ENCODE measurements around the gene GLUD1.
"Not testable (repeated sequence)": the region's sequence is repeated elsewhere in the genome, so short reads cannot be mapped to it uniquely, and the experiment has no call there.

Gene GLUD1

DNA sequence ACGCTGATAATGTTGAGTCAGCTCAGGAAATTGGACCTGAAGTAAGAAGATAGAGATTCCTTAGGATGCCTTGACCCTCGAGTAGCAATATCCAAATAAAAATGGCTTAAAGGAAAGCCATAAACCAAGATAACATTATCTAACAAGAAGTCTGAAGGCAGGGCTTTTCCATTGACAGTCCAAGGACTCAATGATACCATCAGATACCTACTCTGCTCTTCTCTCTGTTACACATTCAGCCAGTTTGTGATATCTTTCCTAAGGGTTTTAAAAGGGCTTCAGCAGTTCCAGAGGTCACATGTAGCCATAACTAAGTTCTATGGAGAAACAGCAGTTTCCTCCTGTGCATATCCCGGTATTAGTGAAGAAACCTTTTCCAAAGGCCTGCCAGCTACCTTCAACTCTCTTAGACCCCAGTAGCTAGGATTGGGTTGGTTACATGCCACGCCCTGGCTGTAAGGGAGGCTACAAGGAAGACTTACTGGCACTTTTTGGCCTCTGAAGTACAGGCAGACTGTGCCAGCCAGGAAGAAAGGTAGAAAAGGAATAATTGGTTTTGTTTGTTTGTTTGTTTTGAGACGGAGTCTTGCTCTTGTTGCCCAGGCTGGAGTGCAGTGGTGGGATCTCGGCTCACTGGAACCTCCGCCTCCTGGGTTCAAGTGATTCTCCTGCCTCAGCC, 10.9 kb upstream of the GLUD1 start:
- Histone ChIP-seq H3K4me3 (ENCODE audit: insufficient read depth in 1 of 2, low read depth in 1 of 2, low read length in 2 of 2) (no peak overlapping the region), H2BK15ac (ENCODE audit: low read depth, poor library complexity, severe bottlenecking) (no peak overlapping the region), H3K4ac (ENCODE audit: low read depth in 1 of 2, low read length in 2 of 2) (no peak overlapping the region), H2BK12ac (ENCODE audit: low read length in 2 of 2) (no peak overlapping the region), H4K91ac (ENCODE audit: low read length) (no peak overlapping the region), H3K9ac (ENCODE audit: low read length) (no peak overlapping the region), H4K8ac (ENCODE audit: low read length) (no peak overlapping the region), H3K14ac (ENCODE audit: low read length in 2 of 2) (no peak overlapping the region), H3K18ac (ENCODE audit: low read depth in 1 of 2, low read length in 2 of 2) (no peak overlapping the region), H2BK5ac (ENCODE audit: low read depth, low read length, poor library complexity, severe bottlenecking) (no peak overlapping the region), H3K27ac (ENCODE audit: low read length, poor library complexity, severe bottlenecking) (no peak overlapping the region), H2AK5ac (ENCODE audit: low read length, severe bottlenecking) (no peak overlapping the region), H3K79me1 (replicated peaks; ENCODE audit: low read length, poor library complexity, severe bottlenecking) (peaks cover 29% of the 10 kb centered on the region), H3K27me3 (ENCODE audit: control insufficient read depth in 1 of 2, insufficient read depth in 1 of 2, low read length in 2 of 2) (no peaks in the 10 kb centered on the region), H3K9me3 (ENCODE audit: control insufficient read depth, low read length) (no peaks in the 10 kb centered on the region), H3K4me1 (ENCODE audit: control insufficient read depth, insufficient read depth, low read depth, low read length) (peaks cover 6% of the 10 kb centered on the region), H3K23ac (ENCODE audit: low read length in 2 of 2) (no peak overlapping the region), H3K4me2 (ENCODE audit: low read length, poor library complexity, severe bottlenecking) (no peak overlapping the region), H3K36me3 (ENCODE audit: control insufficient read depth in 1 of 2, insufficient read depth in 2 of 2, low read depth in 1 of 2, low read length in 2 of 2) (peaks cover 23 to 79% of the 10 kb centered on the region in 2 experiments), H2BK120ac (ENCODE audit: low read depth, low read length) (no peak overlapping the region), H2AFZ (ENCODE audit: low read depth, low read length) (no peak overlapping the region)
- WGBS, result 94% methylated on average over 6 of the region's 7 CpGs
- no peak for DNase-seq

DNA sequence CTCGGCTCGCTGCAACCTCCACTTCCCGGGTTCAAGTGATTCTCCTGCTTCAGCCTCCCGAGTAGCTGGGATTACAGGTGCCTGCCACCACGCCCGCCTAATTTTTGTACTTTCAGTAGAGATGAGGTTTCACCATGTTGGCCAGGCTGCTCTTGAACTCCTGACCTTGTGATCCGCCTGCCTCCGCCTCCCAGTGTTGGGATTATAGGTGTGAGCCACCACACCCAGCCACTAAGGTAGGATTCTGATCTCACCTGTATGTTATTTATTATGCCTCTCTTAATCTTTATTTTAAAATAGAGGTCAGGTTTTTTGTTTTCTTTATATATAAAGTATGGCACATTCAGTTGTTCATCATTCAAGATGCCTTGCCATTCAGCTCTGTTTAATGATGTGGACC, 10.1 kb upstream of the GLUD1 start:
- not testable (repeated sequence) for H2BK12ac ChIP-seq (ENCODE audit: low read length in 2 of 2); H2AK5ac ChIP-seq (ENCODE audit: low read length, severe bottlenecking); H2AFZ ChIP-seq (ENCODE audit: low read depth, low read length); H2BK120ac ChIP-seq (ENCODE audit: low read depth, low read length); H3K9ac ChIP-seq (ENCODE audit: low read length); H2BK5ac ChIP-seq (ENCODE audit: low read depth, low read length, poor library complexity, severe bottlenecking); H3K14ac ChIP-seq (ENCODE audit: low read length in 2 of 2); H3K18ac ChIP-seq (ENCODE audit: low read depth in 1 of 2, low read length in 2 of 2); H4K91ac ChIP-seq (ENCODE audit: low read length); DNase-seq; H2BK15ac ChIP-seq (ENCODE audit: low read depth, poor library complexity, severe bottlenecking); H3K9me3 ChIP-seq (ENCODE audit: control insufficient read depth, low read length); H3K4me1 ChIP-seq (ENCODE audit: control insufficient read depth, insufficient read depth, low read depth, low read length); H3K23ac ChIP-seq (ENCODE audit: low read length in 2 of 2); H3K4me2 ChIP-seq (ENCODE audit: low read length, poor library complexity, severe bottlenecking); H3K27me3 ChIP-seq (ENCODE audit: control insufficient read depth in 1 of 2, insufficient read depth in 1 of 2, low read length in 2 of 2); H4K8ac ChIP-seq (ENCODE audit: low read length); H3K4ac ChIP-seq (ENCODE audit: low read depth in 1 of 2, low read length in 2 of 2); H3K27ac ChIP-seq (ENCODE audit: low read length, poor library complexity, severe bottlenecking); H3K4me3 ChIP-seq (ENCODE audit: insufficient read depth in 1 of 2, low read depth in 1 of 2, low read length in 2 of 2)
- WGBS, result 98% methylated on average over 8 of the region's 8 CpGs
- Histone ChIP-seq H3K79me1 (replicated peaks; ENCODE audit: low read length, poor library complexity, severe bottlenecking) (peaks cover 23% of the 10 kb centered on the region), H3K36me3 (ENCODE audit: control insufficient read depth in 1 of 2, insufficient read depth in 2 of 2, low read depth in 1 of 2, low read length in 2 of 2) (peaks cover 19 to 82% of the 10 kb centered on the region in 2 experiments)

- H3K27me3 ChIP-seq (ENCODE audit: control insufficient read depth in 1 of 2, insufficient read depth in 1 of 2, low read length in 2 of 2), result no peaks in the 10 kb centered on the region
- H2AK5ac ChIP-seq (ENCODE audit: low read length, severe bottlenecking), result no peak overlapping the region
- H3K18ac ChIP-seq (ENCODE audit: low read depth in 1 of 2, low read length in 2 of 2), result no peak overlapping the region
- no peaks in the 10 kb centered on the region for H3K9me3 ChIP-seq (ENCODE audit: control insufficient read depth, low read length)
- no peak overlapping the region for H3K14ac ChIP-seq (ENCODE audit: low read length in 2 of 2)
- H2BK15ac ChIP-seq (ENCODE audit: low read depth, poor library complexity, severe bottlenecking), result no peak overlapping the region
- no peak overlapping the region for H3K4ac ChIP-seq (ENCODE audit: low read depth in 1 of 2, low read length in 2 of 2)
- H2BK5ac ChIP-seq (ENCODE audit: low read depth, low read length, poor library complexity, severe bottlenecking), result no peak overlapping the region
- H3K4me2 ChIP-seq (ENCODE audit: low read length, poor library complexity, severe bottlenecking), result no peak overlapping the region
- peaks cover 14 to 78% of the 10 kb centered on the region in 2 experiments for H3K36me3 ChIP-seq (ENCODE audit: control insufficient read depth in 1 of 2, insufficient read depth in 2 of 2, low read depth in 1 of 2, low read length in 2 of 2)
- no peak for DNase-seq
- no peak overlapping the region for H4K8ac ChIP-seq (ENCODE audit: low read length)
- H3K4me3 ChIP-seq (ENCODE audit: insufficient read depth in 1 of 2, low read depth in 1 of 2, low read length in 2 of 2), result no peak overlapping the region
- no peak overlapping the region for H2BK120ac ChIP-seq (ENCODE audit: low read depth, low read length)
- H3K79me1 ChIP-seq (replicated peaks; ENCODE audit: low read length, poor library complexity, severe bottlenecking), result peaks cover 7% of the 10 kb centered on the region
- H2AFZ ChIP-seq (ENCODE audit: low read depth, low read length), result no peak overlapping the region
- no peak overlapping the region for H3K9ac ChIP-seq (ENCODE audit: low read length)
- peaks cover 9% of the 10 kb centered on the region for H3K4me1 ChIP-seq (ENCODE audit: control insufficient read depth, insufficient read depth, low read depth, low read length)
- H3K27ac ChIP-seq (ENCODE audit: low read length, poor library complexity, severe bottlenecking), result no peak overlapping the region
- no peak overlapping the region for H2BK12ac ChIP-seq (ENCODE audit: low read length in 2 of 2)
- H4K91ac ChIP-seq (ENCODE audit: low read length), result no peak overlapping the region
- H3K23ac ChIP-seq (ENCODE audit: low read length in 2 of 2), result no peak overlapping the region
- 100% methylated on average over 1 of the region's 2 CpGs for WGBS
Measured at GRCh38 chr10:87101996-87102395, 7.4 kb upstream of the GLUD1 start.

- peak overlapping the region; percentile 52 to 62 for H3K4ac ChIP-seq (ENCODE audit: low read depth in 1 of 2, low read length in 2 of 2)
- peak overlapping the region; percentile 96 for H2BK5ac ChIP-seq (ENCODE audit: low read depth, low read length, poor library complexity, severe bottlenecking)
- H3K79me1 ChIP-seq (replicated peaks; ENCODE audit: low read length, poor library complexity, severe bottlenecking), result no peaks in the 10 kb centered on the region
- peak overlapping the region; percentile 99 to 100 for H3K14ac ChIP-seq (ENCODE audit: low read length in 2 of 2)
- H3K4me1 ChIP-seq (ENCODE audit: control insufficient read depth, insufficient read depth, low read depth, low read length), result peaks cover 7% of the 10 kb centered on the region
- peaks cover 6 to 29% of the 10 kb centered on the region in 2 experiments for H3K36me3 ChIP-seq (ENCODE audit: control insufficient read depth in 1 of 2, insufficient read depth in 2 of 2, low read depth in 1 of 2, low read length in 2 of 2)
- no peaks in the 10 kb centered on the region for H3K9me3 ChIP-seq (ENCODE audit: control insufficient read depth, low read length)
- H3K9ac ChIP-seq (ENCODE audit: low read length), result peak overlapping the region; percentile 92
- peak overlapping the region; percentile 80 for H2BK15ac ChIP-seq (ENCODE audit: low read depth, poor library complexity, severe bottlenecking)
- H4K8ac ChIP-seq (ENCODE audit: low read length), result peak overlapping the region; percentile 94
- H3K4me2 ChIP-seq (ENCODE audit: low read length, poor library complexity, severe bottlenecking), result peak overlapping the region; percentile 64
- H2BK12ac ChIP-seq (ENCODE audit: low read length in 2 of 2), result peak overlapping the region; percentile 59 to 87
- peak; percentile 93 for DNase-seq
- H3K27ac ChIP-seq (ENCODE audit: low read length, poor library complexity, severe bottlenecking), result peak overlapping the region; percentile 72
- H3K27me3 ChIP-seq (ENCODE audit: control insufficient read depth in 1 of 2, insufficient read depth in 1 of 2, low read length in 2 of 2), result no peaks in the 10 kb centered on the region
- H3K23ac ChIP-seq (ENCODE audit: low read length in 2 of 2), result peak overlapping the region in 1 of 2 experiments; percentile 11
- 4% methylated on average over 54 of the region's 60 CpGs for WGBS
- peak overlapping the region; percentile 83 for H2AFZ ChIP-seq (ENCODE audit: low read depth, low read length)
- H3K4me3 ChIP-seq (ENCODE audit: insufficient read depth in 1 of 2, low read depth in 1 of 2, low read length in 2 of 2), result peak overlapping the region; percentile 69 to 94
- H2AK5ac ChIP-seq (ENCODE audit: low read length, severe bottlenecking), result no peak overlapping the region
- H4K91ac ChIP-seq (ENCODE audit: low read length), result peak overlapping the region; percentile 92
- peak overlapping the region; percentile 98 for H2BK120ac ChIP-seq (ENCODE audit: low read depth, low read length)
- peak overlapping the region; percentile 44 to 85 for H3K18ac ChIP-seq (ENCODE audit: low read depth in 1 of 2, low read length in 2 of 2)
Measured at GRCh38 chr10:87095236-87095945, 748 bp upstream of the GLUD1 start.

All from mesenchymal stem cell (in vitro differentiated cells and primary cell).